ENCODE measurements around the gene MRTFA. TPM values are rescaled to one million over a fixed set of nuclear protein-coding genes. Genes with fewer than 3 reads are reported as not detected.

MRTFA gene
- total RNA-seq, 2 experiments from 2014 or later, result 47.7 to 66.9 TPM

- Histone ChIP-seq H3K9me2 (ENCODE audit: insufficient read depth, low read length) (no peaks in the 10 kb centered on the region), H2AFZ (ENCODE audit: low read length) (no peak overlapping the region), H4K20me1 (ENCODE audit: insufficient read depth, low read length) (no peaks in the 10 kb centered on the region), H3K4me1 (ENCODE audit: insufficient read depth, low read length, poor library complexity, severe bottlenecking) (peaks cover 41% of the 10 kb centered on the region), H3K9me3 (ENCODE audit: low read length) (peaks cover 14% of the 10 kb centered on the region), H3K79me2 (ENCODE audit: insufficient read depth, low read depth, low read length) (peaks cover 88% of the 10 kb centered on the region), H3K36me3 (ENCODE audit: insufficient read depth, low read length) (peaks cover 71% of the 10 kb centered on the region), H3K4me2 (ENCODE audit: low read length) (no peak overlapping the region), H3K27ac (ENCODE audit: low read depth, low read length, poor library complexity, severe bottlenecking) (no peak overlapping the region), H3K4me3 (ENCODE audit: low read depth, low read length, poor library complexity, severe bottlenecking) (no peak overlapping the region)
- TF ChIP-seq CTCF (conservative IDR thresholded peaks at IDR 0.05; ENCODE audit: low read length) (no peak), EZH2phosphoT487 (IDR thresholded peaks at IDR 0.05; ENCODE audit: borderline replicate concordance, low read depth, low read length) (no peak)
- BruUV-seq (replicated peaks), result no TSS peak
- no peak for DNase-seq (ENCODE audit: low spot score)
- intact Hi-C loops (cut with micrococcal nuclease; ENCODE audit: unreplicated experiment), result no loop called here
- POLR2A ChIA-PET, result no interaction called here
- CTCF ChIA-PET (ENCODE audit: unreplicated experiment), result no interaction called here
Measured at GRCh38 chr22:40443732-40444131, 192.8 kb downstream of the MRTFA start.

DNA sequence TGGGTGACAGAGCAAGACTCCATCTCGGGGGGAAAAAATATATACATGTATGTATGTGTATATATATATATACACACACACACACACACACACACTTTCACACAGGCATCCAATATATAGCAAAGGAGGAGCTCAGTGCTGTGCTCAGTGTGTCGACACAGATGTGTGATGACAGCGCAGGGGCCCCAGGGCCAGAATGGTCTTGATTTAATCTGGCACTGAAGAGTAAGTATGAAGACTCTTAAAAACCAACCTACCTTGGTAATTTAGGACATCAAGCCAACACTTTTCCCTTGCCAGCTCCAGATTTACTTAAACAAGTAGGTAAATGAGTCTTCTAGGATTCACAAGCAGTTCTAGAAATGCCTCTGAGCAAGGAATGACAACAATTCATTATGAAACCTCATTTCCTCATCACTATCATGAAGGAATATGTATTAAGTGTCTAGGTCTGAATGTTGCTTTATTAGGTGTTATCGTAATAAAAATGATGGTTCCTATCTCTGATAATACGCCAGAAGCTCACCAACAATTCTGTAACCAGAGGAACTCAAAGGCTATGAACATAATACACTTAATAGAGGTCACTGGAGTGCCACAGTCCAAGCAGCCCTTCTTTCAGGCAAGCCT, 194.6 kb downstream of the MRTFA start:
- DNase-seq (ENCODE audit: low spot score), result no peak
- Histone ChIP-seq H3K4me1 (ENCODE audit: insufficient read depth, low read length, poor library complexity, severe bottlenecking) (peaks cover 60% of the 10 kb centered on the region), H3K4me2 (ENCODE audit: low read length) (no peak overlapping the region), H4K20me1 (ENCODE audit: insufficient read depth, low read length) (no peaks in the 10 kb centered on the region), H3K4me3 (ENCODE audit: low read depth, low read length, poor library complexity, severe bottlenecking) (no peak overlapping the region), H3K79me2 (ENCODE audit: insufficient read depth, low read depth, low read length) (peaks cover 82% of the 10 kb centered on the region), H3K36me3 (ENCODE audit: insufficient read depth, low read length) (peaks cover 71% of the 10 kb centered on the region), H3K9me2 (ENCODE audit: insufficient read depth, low read length) (no peaks in the 10 kb centered on the region), H2AFZ (ENCODE audit: low read length) (no peak overlapping the region), H3K9me3 (ENCODE audit: low read length) (peaks cover 14% of the 10 kb centered on the region), H3K27ac (ENCODE audit: low read depth, low read length, poor library complexity, severe bottlenecking) (no peak overlapping the region)
- BruUV-seq (replicated peaks), result no TSS peak
- TF ChIP-seq CTCF (conservative IDR thresholded peaks at IDR 0.05; ENCODE audit: low read length) (no peak), EZH2phosphoT487 (IDR thresholded peaks at IDR 0.05; ENCODE audit: borderline replicate concordance, low read depth, low read length) (no peak)
- ChIA-PET CTCF (ENCODE audit: unreplicated experiment) (no interaction called here), POLR2A (interaction anchor here (0.7 kb wide), 1 partner anchor 36 kb away, joined by 3 read pairs; no protein-coding TSS in a partner anchor)
- intact Hi-C loops (cut with micrococcal nuclease; ENCODE audit: unreplicated experiment), result no loop called here
